HS-27A (cell line): ENCODE measurements around the gene TMEM18.

Source experiments
- DNase-seq: peaks from one replicate; pipeline ENCODE4 v3.0.0-alpha.2; 2012; ENCODE audit warnings: low read depth, missing footprints

Gene TMEM18

DNA sequence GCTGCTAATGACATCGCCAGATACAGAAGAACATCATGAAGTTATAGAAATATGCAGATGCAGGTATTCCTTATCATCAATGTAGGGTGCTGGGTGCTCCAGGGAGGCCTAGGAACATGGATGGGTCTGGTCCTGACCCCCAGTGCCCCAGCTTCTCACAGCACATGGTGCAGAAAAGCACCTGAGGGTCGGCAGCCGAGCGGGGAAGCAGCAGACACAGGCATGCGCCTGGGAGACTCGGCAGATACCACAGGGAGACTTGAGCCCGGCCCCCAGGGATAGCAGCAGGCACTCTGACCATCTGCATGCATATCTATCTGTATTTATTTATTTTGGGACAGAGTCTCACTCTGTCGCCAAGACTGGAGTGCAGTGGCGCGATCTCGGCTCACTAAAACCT, 43.2 kb downstream of the TMEM18 start:
- DNase-seq: no peak

DNA sequence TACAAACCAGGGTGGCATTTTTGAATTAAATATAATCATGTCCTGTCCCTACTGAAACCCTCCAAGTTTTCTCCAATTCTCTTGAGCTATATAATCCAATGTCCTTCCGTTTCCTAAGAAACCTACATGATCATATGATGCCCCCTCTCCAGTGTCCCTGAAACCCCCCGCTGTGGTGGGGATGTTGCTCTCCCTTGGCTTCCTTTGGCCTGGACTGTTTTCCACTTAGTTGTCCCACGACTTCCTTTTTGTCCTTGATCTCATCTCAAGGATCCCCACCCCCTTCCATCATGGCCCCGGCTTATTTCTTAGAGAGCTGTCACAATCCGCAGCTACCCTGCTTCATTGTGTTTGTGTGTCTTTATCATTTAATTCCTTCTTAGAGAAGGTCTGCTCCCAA, 43.8 kb downstream of the TMEM18 start:
- DNase-seq: no peak

DNA sequence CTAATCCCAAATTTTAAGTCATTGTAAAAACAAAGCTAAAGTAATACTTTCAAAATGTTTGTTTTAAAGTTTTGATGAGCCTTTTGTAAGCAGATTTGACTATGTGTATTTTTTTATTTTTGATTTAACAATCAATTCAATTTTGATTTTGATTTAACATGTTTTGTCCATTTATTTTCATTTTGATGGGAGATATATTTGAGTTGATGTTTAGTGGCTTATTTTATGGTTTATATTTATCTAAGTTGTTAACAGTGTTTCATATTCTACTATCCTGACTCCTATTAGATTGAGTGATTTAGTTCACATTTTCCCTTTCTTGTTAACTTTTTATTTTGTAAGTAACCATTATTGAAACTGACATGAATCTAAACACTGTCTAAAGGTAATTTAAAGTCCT, 44.7 kb downstream of the TMEM18 start:
- DNase-seq: no peak

DNA sequence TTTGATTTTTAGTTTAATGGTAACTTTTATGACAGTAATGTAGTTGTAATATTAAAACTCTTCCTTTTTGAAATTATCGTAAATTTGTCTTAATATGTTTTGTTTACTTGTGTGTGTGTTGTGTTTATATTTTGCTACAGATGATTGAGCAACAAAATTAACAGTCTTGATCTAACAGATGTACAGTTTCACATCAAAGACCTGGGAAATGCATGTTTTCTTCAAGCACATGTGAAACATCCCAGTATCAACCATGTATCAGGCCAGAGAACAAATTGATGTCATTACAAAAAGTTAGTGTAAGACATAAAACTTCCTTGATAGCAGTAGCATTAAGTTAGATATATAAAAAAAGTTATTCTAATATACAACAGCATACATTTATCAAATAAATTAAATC, 45.5 kb downstream of the TMEM18 start:
- DNase-seq: no peak

DNA sequence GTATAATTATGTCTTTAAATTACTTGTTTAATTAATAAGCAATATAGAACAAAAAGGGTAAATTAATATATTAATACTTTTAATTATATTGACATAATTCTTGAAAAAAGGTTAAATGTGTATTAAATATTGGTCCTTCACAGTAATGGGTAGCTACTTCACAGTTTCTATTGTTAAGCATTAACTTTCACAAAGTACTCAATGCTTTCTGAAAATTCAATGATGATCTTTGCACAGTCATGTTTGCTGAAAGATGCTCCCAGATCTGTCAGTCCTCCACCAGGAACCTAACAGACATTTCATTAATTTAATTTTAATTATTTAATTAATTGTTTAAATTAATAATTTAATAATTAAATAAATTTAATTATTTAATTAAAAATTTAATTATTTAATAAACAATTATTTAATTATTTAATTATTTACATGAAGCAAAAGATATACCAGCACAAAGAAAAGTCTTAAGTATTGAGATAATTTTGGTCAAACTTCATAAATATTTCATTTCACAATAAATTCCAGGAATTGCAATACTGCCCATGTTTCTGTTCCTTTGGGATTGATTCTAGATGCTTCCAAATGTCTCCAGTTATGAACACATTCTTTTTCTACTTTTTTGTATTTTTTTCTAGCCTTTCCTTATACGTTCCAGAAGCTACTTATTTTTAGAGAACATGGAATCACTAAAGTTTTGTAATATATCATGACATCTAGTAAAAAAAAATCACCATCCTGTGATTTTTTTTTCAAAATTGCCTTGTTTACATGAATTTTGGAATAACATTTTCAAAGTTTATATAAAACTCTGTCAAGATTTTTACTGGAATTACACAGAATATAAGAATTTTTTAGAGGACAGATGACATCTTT, 46.5 kb downstream of the TMEM18 start:
- no peak for DNase-seq

DNA sequence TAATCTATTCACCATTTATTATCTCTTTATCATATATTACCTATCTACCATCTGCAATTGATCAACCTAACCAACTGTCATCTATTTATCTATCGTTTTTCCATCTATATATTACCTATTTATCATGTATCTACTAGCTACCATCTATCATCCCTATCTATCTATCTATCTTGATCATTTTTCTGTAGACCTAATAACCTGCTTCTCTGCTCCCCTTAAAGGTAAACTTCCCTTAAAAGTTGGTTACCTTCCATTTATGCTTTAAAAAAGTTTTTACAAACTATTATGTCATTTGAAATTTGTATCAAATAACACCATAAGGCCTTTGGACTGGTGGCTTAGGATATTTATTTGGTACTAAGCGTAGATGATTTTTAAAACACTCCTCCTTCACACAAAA, 47.2 kb downstream of the TMEM18 start:
- no peak for DNase-seq

DNA sequence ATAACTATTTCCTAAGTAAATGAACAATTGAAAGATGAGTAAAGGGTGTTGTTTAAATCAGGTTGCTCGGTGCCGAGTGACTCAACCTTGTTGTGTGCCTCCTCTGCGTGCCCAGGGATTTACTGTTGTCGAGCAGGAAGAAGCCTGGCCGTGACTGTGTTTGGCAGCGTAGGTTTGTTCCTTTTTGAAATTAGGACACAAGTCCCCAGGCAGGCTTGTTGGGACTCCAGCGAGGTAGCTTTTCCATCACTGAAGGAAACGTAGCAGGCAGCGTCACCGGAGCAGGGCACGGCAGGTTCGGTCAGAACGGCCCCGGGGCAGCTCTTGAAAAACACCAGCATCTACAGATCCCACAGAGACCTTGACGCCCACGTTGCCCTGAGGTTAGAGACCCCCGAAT, 48.6 kb downstream of the TMEM18 start:
- no peak for DNase-seq

DNA sequence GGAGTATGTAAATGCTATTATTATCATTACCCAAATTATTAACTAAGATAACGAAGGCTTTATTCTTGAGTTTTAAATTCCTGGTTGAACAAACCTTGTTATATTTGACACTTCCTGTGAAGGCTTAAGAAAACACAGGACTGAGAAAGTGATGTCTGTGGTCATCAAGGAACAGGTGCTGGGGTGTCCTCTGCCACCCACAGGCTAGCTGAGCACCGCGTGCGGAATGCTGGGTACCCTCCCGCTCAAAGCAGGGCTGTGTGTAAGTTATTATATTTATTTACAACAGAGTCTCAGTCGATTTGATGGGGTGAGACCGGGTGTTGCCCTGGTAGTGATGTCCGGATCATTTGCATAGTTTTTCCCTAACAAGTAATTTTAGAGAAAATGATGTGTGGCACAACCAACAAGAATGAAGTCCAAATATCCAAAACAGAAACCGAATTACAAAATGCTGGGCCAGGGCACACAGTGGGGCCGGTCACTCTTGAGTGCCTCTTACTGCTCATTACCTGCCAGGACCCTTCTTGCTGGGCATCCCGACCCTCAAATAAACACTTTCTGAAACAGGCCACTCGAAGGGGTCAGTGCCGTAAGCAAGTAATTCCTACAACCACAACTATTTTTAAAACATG, 49.2 kb downstream of the TMEM18 start:
- DNase-seq: no peak

DNA sequence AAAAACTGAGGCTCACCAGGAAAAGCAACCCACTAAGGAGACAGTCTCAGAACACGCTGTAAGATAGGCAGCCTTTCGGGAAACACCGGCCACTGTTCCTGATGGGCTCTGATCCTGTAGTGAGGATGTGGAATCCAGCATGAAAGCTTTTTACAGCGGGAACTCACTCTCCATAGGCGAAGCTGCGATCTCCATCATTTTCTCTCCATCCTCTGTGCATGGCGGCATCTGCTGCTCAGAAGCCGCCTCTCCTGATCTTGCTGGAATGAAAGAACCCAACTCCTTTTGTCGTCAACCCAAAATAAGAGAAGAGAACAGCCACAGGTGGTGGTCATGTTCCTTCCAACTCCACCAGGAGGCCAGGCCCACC, 49.9 kb downstream of the TMEM18 start:
- no peak for DNase-seq

DNA sequence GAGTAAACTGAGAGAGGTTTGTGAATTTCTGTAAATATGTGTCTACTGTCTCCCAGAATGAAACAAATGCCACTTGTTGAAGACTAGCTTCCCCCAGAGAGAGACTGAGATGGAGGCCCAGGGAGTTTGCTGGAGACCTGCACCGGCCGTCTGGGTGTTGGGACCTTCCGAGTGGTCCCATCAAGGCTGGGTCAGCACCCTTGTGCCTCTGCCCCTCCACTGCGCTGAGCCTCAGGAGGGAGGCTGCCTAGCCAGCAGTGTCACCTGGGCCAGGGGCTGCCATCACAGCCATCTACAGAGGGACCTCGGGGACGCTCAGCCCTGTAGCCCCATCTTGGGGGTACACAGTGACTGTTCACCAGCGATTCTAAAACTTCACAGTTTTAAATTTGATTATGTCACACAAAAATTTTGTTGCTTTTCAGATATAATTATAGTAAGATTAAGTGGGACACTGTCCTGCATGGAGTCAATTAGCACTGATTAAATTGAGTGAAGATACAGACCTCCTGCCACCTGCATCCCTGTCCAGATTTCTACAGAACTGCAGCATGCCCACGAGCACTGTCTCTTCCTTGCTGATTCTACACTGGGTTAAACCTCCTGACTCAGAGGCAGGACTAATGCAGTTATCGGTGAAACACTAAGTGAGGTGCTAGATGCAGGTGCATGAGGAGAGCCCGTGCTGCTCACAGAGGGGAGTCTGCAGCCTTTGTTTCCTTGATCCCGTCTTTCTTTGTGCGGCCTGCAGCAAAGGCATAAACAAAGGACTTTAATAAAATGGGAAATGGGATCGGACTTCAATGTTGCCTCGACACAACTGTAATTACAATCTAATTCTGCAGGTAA, 50.5 kb downstream of the TMEM18 start:
- no peak for DNase-seq

DNA sequence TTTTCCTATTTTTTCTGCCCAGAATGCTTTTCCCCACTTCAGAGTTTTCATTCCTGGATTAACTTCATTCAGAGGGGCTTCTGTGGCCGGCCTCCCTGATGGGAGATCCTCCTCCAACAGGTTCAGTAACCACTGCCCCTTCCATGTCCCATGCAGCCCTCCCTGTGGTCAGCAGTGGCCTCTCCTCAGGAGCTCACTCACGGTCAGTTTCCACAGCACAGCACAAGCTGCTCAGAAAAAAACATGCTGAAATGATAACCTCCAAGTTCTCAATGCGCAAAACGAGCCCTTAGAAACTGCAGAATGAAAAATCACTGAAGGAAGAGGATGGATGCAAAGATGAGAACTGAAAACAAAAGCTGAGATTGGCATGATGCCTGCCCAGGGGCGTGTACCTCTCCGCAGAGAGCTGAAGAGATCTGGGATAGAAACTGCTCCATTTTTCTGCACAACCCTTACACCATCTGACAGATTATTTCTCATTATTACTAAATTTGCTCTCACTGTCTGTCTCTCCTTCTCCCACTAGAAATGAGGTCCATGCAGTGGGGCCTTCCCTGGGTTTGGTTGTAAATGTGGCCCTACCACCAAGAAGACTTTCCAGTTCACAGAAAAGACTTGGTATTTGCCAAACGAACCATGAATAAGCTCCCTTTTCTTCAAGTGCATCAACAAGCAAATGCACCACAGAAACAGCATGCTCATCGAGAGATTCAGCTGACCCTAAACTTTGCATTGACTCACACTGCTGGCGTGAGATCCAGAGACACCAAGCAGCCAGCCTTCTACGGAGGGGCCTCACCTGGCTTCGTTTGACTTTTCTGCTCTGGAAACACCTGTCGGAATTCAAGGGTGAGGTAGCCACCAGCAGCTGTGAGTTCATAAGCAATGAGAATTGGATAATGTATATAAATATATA, 51.5 kb downstream of the TMEM18 start:
- DNase-seq: no peak

DNA sequence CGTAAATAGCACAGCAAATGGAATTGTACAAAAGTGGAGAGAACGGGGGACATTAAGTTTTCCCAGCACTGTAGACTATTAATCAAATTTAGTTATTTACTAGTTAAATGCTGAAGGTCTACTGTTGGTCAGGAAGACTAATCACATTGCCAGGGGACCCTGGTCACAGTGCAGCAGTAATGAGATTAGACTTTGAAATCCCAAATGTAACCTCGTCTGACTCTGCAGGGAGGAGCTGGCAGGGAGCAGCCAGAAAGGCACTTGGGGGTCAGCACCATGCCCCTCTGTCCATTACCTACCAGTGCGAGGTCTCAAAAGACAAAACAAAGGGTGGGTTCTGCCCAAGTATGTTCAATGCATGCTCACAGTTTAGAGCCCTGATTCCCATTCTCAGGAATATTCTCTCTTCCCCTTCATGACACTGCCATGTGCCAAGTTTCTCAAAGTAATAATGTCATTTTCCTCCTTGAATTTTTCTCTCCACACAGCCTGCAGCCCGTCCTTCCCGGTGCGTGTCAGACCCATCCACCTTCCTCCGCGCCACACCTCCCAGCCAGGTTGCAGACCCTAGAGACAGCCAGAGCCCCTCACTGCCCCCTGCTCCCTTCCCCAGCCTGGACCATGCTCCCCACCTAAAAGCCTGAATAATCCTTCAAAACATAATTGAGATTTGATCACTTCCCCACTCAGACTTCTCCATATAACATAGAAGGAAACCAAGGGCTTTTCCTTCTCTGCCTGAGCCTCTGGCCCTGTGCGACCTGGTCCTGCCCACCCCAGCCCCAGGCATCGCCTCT, 52.5 kb downstream of the TMEM18 start:
- DNase-seq: no peak

DNA sequence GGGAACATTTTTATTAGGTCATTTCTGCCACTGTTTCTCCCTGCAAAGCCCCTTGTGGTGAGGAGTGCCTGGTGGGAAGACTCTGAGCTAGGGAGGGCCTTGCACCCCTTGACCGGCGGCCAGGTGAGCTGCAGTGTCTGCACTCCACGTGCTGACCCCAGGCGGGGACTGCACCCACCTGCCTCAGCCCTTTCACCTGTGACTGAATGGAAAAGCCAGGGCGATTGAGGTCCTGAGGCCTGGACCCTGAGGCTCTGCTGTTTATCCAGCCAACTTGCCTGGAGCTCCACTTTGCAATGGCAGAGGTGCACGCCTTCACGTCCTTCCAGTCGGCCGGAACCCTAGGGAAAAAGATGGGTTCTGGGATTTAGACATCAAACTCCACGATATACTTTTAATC, 53.1 kb downstream of the TMEM18 start:
- DNase-seq: no peak

DNA sequence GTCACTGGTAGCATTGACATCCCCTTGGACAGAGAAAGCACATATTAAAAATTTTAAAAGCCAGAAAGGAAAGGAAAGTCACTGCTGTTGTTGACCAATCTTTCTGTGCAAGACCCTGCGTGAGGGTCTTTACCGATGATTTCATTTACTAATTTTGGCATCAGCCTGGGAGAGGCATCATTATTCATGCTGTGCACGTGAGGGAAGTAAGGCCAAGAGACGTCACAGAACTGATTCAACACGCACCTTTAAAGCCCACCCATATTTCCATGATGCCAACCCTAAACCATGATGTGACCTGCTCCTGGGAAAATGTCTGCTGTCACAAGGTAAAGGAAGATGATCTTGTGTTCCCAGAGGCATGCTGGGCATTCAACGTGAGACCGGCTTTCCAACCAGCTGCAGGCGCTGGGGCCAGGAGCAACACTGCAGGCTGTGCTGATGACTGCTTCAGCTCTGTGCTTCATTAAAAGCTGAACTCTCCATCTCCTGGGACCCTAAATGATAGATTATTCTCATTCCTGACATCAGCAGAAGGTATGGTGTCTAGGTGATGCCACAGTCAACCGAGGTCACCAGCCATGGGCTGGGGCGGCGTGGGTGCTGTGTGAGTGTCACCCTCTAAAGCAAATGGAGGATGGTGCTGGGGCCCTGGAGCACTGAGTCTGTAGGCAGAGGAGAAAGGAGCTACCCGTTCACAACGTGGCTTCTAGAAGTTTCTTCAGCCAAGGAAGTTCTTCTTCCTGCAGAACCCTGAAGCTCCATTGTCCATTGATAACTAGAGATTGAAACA, 53.9 kb downstream of the TMEM18 start:
- DNase-seq: no peak

DNA sequence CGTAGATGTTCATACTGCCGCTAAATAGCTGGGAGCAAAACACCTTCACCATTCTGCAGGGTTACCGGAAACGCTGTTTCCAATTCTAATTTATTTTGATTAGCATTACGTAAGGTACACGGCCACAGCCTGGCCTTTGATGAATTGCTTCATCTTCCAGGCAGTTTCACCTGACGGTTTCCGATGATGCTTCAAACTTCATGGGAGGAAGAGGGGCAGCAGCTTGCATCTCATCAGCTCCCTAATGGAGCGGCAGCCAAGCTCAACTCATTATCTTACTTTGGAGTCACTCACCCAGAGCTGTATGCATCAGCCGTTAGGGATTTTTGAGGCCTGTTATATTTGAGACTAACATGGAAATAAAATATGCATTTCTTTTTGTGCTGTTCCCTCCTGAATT, 54.8 kb downstream of the TMEM18 start:
- DNase-seq: no peak

DNA sequence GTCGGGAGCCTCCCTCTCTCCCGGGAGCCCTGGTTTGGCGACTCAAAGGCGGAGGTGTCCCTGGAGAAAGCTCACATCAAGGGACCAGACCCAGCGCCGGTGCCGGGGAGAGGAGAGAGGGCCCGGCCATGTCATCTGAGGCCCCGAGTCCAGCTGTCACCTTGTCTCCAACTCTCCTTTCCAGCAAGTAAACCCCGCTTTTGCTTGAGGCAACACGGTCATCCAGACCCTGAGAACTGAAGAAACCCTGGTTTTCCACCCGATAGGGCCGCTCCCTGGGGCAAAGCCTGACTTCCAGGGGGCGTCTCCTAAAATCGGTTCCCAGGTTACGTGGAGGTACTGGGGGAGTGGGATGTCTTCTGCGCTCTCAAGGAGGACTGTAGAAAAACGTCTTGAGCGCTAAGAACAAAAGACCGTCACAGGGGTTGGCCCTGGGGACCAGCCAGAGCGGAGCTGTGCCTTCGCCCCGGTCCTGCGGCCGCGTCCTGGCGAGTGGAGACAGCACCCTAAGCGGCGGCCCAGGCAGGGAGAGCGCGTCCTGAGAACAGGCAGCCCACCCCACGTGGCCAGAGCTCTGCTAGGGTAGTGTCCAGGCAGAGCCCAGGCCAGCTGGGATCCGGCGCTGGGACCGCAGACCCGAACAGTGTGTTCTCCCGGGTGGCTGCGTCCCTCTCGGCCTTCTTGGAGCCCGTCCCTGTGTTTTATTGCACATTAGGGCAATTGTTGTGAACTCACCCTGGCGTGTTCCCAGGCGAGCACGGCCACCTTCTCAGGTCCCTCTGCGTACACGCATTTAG, 55.7 kb downstream of the TMEM18 start:
- no peak for DNase-seq

DNA sequence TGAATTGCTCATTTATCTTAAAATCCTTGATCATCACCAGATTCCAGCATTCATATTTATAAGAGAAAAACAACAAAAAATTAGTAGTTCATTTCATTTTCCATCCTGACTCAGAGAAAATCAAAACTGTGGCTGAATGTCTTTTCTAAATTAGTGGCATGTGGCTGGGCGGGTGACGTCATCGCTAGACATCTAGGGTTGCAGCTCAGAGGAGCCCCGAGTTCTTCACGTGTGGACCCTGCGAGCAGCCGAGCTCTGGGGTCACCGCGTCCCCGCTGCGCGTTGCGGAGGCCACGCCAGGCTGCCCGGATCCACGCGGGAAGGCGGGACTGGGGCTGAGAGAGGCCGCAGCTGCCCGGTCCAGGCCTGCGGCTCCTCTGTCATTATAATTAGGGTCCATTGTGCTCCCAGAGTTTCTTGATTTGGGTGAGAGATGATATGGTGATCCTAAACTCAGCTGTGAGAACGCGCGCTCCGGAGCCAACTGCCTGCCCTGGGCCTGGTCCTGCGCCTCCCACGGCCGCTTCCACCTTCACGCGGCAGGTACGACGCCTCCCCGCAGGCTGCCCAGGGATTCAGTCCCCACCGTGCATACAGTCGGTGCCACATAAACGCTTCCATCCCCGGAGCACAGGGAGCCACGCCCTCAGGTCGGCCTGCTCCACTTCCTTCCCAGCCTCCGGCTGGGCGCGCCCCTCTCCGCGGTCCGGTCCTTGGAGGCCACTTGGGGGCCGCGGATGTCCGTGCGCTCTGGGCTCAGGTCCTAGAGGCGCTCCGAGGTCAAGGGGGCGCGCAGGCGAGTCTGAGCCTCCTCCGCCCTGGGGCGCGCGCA, 56.5 kb downstream of the TMEM18 start:
- no peak for DNase-seq

DNA sequence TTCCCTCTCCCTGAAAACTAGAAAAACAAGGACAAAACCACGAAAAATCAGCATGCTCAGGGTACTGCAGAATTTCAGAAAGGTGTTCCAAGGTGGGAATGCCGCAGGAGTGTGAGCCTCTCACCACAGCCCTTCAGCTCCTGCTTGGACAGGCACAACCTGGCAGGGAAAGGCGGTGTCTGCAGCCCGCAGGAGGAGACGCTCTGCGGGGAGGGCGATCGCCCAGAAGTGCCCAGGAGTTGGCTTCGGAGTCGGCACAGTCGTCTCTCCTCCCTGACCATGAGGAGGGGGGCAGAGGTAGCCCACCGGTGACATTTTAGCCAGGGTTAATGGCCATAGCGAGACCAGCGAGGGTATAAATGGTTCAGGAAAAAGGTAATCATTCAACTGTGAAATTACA, 57.2 kb downstream of the TMEM18 start:
- no peak for DNase-seq
